Adipocyte (in vitro differentiated cells): ENCODE data around the gene LDLRAD1.
A peak's percentile ranks its signal among the peaks of the same experiment; 100 is the strongest.
"Not testable (repeated sequence)": the region's sequence is repeated elsewhere in the genome, so short reads cannot be mapped to it uniquely, and the experiment has no call there.

Experiments
- DNase-seq: peaks from one replicate; pipeline ENCODE4 v3.0.0-alpha.2; 2015; ENCODE audit warnings: low read depth
- H3K27me3 ChIP-seq: replicated peaks from 2 replicates; pipeline ENCODE4 v1.7.0; 2013; ENCODE audit warnings: mild to moderate bottlenecking, low read length, moderate library complexity; ENCODE audit not compliant: control insufficient read depth, insufficient read depth
- H3K36me3 ChIP-seq: 2 replicates; pipeline ENCODE4 v1.7.0; 2013; ENCODE audit warnings: low read length, mild to moderate bottlenecking, moderate library complexity; ENCODE audit not compliant: control insufficient read depth, insufficient read depth, severe bottlenecking
- H3K4me1 ChIP-seq: 2 replicates; pipeline ENCODE4 v1.7.0; 2013; ENCODE audit warnings: mild to moderate bottlenecking, low read length, moderate library complexity; ENCODE audit not compliant: control insufficient read depth, insufficient read depth
- H3K4me3 ChIP-seq: 2 replicates; pipeline ENCODE4 v1.7.0; 2013; ENCODE audit warnings: mild to moderate bottlenecking, low read length, moderate library complexity
- H3K9ac ChIP-seq: 2 replicates; pipeline ENCODE4 v1.7.0; 2013; ENCODE audit warnings: mild to moderate bottlenecking, low read length, moderate library complexity
- H3K9me3 ChIP-seq: 2 replicates; pipeline ENCODE4 v1.7.0; 2013; ENCODE audit warnings: mild to moderate bottlenecking, low read length, moderate library complexity; ENCODE audit not compliant: control insufficient read depth

LDLRAD1 gene

GRCh38 chr1:53984726-53985125, 33.3 kb downstream of the LDLRAD1 start:
- DNase-seq = no peak
- Histone ChIP-seq H3K27me3 (no peaks in the 10 kb centered on the region), H3K9ac (no peak overlapping the region), H3K9me3 (no peaks in the 10 kb centered on the region), H3K4me1 (peaks cover 15% of the 10 kb centered on the region), H3K36me3 (no peaks in the 10 kb centered on the region), H3K4me3 (no peak overlapping the region)

- Histone ChIP-seq H3K4me3 (peak overlapping the region; percentile 82), H3K4me1 (peaks cover 13% of the 10 kb centered on the region), H3K9ac (peak overlapping the region; percentile 79), H3K9me3 (no peaks in the 10 kb centered on the region), H3K36me3 (no peaks in the 10 kb centered on the region), H3K27me3 (no peaks in the 10 kb centered on the region)
- DNase-seq = no peak
These were observed 35.3 kb downstream of the LDLRAD1 start for GRCh38 chr1:53982763-53983104.

- peak; percentile 48 for DNase-seq
- H3K9me3 ChIP-seq = no peaks in the 10 kb centered on the region
- peak overlapping the region; percentile 79 for H3K9ac ChIP-seq
- H3K36me3 ChIP-seq = no peaks in the 10 kb centered on the region
- no peaks in the 10 kb centered on the region for H3K27me3 ChIP-seq
- H3K4me3 ChIP-seq = peak overlapping the region; percentile 82
- H3K4me1 ChIP-seq = peaks cover 10% of the 10 kb centered on the region
These were observed 35.8 kb downstream of the LDLRAD1 start for GRCh38 chr1:53982034-53982762.

- Histone ChIP-seq H3K9ac (no peak overlapping the region), H3K4me1 (peaks cover 10% of the 10 kb centered on the region)
These were observed 36.8 kb downstream of the LDLRAD1 start for GRCh38 chr1:53981220-53981619.

DNA sequence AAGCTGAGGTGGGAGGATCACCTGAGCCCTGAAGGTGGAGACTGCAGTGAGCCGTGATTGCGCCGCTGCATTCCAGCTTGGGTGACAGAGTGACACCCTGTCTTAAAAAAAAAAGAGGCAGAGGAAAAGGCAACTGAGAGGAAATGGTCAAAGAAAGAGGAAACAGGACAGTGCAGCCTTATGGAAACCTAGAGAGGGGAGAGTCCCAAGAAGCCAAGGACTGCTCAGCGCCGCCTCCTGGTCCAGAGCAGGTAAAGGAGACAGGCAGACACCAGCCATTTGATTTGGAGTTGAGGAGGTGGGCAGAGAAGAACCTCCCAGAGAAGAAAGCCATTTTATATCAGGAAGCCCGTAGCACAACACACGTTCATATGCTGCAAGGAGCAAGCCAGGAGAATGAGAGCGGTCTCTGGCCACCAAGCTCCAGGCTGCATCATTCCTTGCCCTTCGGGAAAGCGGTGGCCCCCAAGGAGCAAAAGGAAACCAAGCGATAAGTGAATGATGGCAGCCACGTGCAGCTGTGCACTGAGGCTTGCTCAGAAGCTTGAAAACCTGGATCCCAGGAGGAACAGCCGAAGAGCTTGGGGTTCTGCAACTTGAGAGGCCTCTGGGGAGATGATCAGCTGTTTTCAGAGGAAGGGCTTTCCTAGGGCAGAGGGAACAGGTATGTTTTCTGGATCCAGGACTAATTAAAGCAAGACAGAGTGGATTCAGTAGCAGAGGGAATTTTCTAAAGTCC, 38.1 kb downstream of the LDLRAD1 start:
- Histone ChIP-seq H3K9ac (no peak overlapping the region), H3K4me1 (peaks cover 10% of the 10 kb centered on the region), H3K9me3 (no peaks in the 10 kb centered on the region), H3K36me3 (no peaks in the 10 kb centered on the region), H3K27me3 (no peaks in the 10 kb centered on the region), H3K4me3 (no peak overlapping the region)
- DNase-seq = no peak

More at GRCh38 chr1:53981220-53981619, 36.8 kb downstream of the LDLRAD1 start:
- no peaks in the 10 kb centered on the region for H3K27me3 ChIP-seq
- no peak overlapping the region for H3K4me3 ChIP-seq
- DNase-seq = no peak
- H3K9me3 ChIP-seq = no peaks in the 10 kb centered on the region
- no peaks in the 10 kb centered on the region for H3K36me3 ChIP-seq

GRCh38 chr1:53975861-53976260, 42.1 kb downstream of the LDLRAD1 start:
- H3K4me3 ChIP-seq = no peak overlapping the region
- H3K27me3 ChIP-seq = no peaks in the 10 kb centered on the region
- no peaks in the 10 kb centered on the region for H3K4me1 ChIP-seq
- no peak for DNase-seq
- no peak overlapping the region for H3K9ac ChIP-seq
- no peaks in the 10 kb centered on the region for H3K9me3 ChIP-seq
- no peaks in the 10 kb centered on the region for H3K36me3 ChIP-seq

- DNase-seq = peak; percentile 58
- Histone ChIP-seq H3K36me3 (peaks cover 34% of the 10 kb centered on the region), H3K4me3 (no peak overlapping the region)
These were observed 46.3 kb downstream of the LDLRAD1 start for GRCh38 chr1:53971718-53972117.

GRCh38 chr1:53969323-53969722, 48.7 kb downstream of the LDLRAD1 start:
- peaks cover 50% of the 10 kb centered on the region for H3K36me3 ChIP-seq
- not testable (repeated sequence) for H3K27me3 ChIP-seq, H3K9me3 ChIP-seq, DNase-seq, H3K4me3 ChIP-seq, H3K4me1 ChIP-seq, H3K9ac ChIP-seq

More at GRCh38 chr1:53971718-53972117, 46.3 kb downstream of the LDLRAD1 start:
- no peaks in the 10 kb centered on the region for H3K27me3 ChIP-seq
- no peaks in the 10 kb centered on the region for H3K4me1 ChIP-seq
- H3K9ac ChIP-seq = no peak overlapping the region
- no peaks in the 10 kb centered on the region for H3K9me3 ChIP-seq

DNA sequence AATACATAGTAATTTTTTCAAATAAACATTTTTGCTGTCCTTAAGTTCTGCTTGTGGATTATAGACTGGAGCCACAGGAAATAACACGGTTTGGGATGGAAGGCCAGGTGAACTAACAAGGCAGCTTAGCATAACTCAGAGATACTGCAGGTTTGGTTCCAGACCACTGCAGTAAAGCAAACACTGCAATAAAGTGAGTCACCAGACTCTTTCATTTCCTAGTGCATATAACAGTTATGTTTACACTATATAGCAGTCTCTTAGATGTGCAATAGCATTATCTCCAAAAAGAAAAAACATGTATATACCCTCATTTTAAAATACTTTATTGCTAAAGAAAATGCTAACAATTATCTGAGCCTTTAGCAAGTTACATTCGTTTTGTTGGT, 49.9 kb downstream of the LDLRAD1 start:
- no peaks in the 10 kb centered on the region for H3K9me3 ChIP-seq

DNA sequence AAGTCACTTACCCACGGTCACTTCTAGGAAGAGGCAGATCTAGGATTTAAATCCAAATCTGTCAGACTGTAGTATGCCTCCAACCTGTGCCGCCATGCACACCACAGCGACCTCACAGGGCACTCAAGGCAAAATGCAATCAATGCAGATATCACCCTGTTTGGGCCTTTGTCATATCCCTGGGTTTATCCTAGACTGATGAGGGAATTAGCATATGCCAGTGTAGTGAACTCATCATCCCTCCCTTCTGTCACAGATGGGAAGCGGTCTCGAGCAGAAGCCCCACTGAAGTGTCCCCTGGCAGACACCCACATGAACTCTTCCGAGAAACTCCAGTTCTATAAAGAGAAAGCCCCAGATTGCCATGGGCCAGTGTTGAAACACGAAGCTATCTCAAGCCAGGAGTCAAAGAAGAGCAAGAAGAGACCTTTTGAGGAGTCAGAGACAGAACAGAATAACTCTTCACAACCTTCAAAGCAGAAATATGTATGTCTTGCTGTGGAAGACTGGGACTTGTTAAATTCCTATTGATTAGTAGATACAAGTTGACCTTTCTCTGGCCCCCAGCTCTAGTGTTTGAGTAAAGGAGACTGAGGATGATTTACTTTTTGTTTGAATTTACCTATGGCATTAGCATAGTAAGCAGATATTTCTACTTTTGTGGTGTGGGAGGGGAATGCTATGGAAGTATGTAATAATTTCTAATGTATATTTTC, 50.4 kb downstream of the LDLRAD1 start:
- Histone ChIP-seq H3K4me3 (no peak overlapping the region), H3K4me1 (no peaks in the 10 kb centered on the region), H3K9ac (no peak overlapping the region), H3K9me3 (no peaks in the 10 kb centered on the region), H3K27me3 (no peaks in the 10 kb centered on the region), H3K36me3 (peaks cover 67% of the 10 kb centered on the region)
- DNase-seq = no peak

More for the DNA sequence above, 49.9 kb downstream of the LDLRAD1 start:
- Histone ChIP-seq H3K36me3 (peaks cover 62% of the 10 kb centered on the region), H3K4me1 (no peaks in the 10 kb centered on the region), H3K4me3 (no peak overlapping the region), H3K27me3 (no peaks in the 10 kb centered on the region), H3K9ac (no peak overlapping the region)
- DNase-seq = peak; percentile 29

GRCh38 chr1:53966794-53967193, 51.2 kb downstream of the LDLRAD1 start:
- H3K4me1 ChIP-seq = no peaks in the 10 kb centered on the region
- no peak overlapping the region for H3K9ac ChIP-seq
- peaks cover 75% of the 10 kb centered on the region for H3K36me3 ChIP-seq
- no peaks in the 10 kb centered on the region for H3K9me3 ChIP-seq
- no peaks in the 10 kb centered on the region for H3K27me3 ChIP-seq
- no peak for DNase-seq
- H3K4me3 ChIP-seq = no peak overlapping the region
